Dendritic cell treated with granulocyte-macrophage colony-stimulating factor and Interleukin-4, amounts not matched to agents 40 ng/mL and 50 ng/mL, for 4 days (primary cell): ENCODE results near the gene SNX27.

ENCODE experiments used
- H3K27ac Mint-ChIP-seq: one replicate; pipeline ENCODE4 v1.8.0; 2022; ENCODE audit warnings: mild to moderate bottlenecking, mixed read lengths
- H3K27me3 Mint-ChIP-seq: one replicate; pipeline ENCODE4 v1.8.0; 2022; ENCODE audit warnings: mild to moderate bottlenecking, mixed read lengths
- H3K36me3 Mint-ChIP-seq: one replicate; pipeline ENCODE4 v1.8.0; 2022; ENCODE audit warnings: low read depth, mixed read lengths
- H3K4me1 Mint-ChIP-seq: one replicate; pipeline ENCODE4 v1.8.0; 2022; ENCODE audit warnings: low read depth, mixed read lengths
- H3K4me3 Mint-ChIP-seq: one replicate; pipeline ENCODE4 v1.8.0; 2022; ENCODE audit warnings: mild to moderate bottlenecking, moderate library complexity, mixed read lengths
- H3K9me3 Mint-ChIP-seq: one replicate; pipeline ENCODE4 v1.8.0; 2022; ENCODE audit warnings: mixed read lengths
- intact Hi-C: fragments of 100-400 bp; cut with micrococcal nuclease; formaldehyde crosslinking; loops from one replicate; pipeline ENCODE4 v1.15.0; 2022

Gene SNX27

DNA sequence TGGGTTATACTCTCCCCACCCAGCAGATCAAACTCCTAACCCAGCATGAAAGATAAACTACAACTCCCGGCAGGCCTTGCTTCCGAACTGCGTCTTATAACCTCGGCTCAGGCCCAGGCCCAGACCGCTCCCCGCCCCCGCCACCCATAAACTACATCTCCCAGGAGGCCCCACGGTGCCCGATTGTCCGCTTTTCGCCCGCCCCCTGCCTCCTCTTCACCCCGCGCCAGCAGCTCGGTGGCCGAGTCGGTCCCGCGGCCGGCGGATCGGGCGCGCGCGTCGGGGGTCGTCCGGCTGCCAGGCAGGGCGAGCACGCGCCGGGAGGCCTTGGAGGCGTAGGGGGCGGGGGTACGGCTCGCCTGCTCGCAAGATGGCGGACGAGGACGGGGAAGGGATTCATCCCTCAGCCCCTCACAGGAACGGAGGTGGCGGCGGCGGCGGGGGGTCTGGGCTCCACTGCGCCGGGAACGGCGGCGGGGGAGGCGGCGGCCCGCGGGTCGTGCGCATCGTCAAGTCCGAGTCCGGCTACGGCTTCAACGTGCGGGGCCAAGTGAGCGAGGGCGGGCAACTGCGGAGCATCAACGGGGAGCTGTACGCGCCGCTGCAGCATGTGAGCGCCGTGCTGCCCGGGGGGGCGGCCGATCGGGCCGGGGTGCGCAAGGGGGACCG, at the start of gene SNX27:
Gene SNX27 (plus strand): TSS at position 219 of the 669 bp plus-strand sequence. CDS start 152 bp downstream, at position 371.
- intact Hi-C loops = loop anchor here (2.0 to 10.0 kb wide), 2 partner anchors 53 to 71 kb away; partner anchors contain the start of gene TUFT1
- Mint-ChIP-seq H3K27me3 (peaks cover 2% of the 10 kb centered on the region), H3K4me3 (peak within 1 kb of the TSS; percentile 97), H3K36me3 (peaks cover 30% of the 10 kb centered on the region), H3K27ac (peak within 1 kb of the TSS; percentile 92), H3K4me1 (peaks cover 51% of the 10 kb centered on the region), H3K9me3 (no peaks in the 10 kb centered on the region)

DNA sequence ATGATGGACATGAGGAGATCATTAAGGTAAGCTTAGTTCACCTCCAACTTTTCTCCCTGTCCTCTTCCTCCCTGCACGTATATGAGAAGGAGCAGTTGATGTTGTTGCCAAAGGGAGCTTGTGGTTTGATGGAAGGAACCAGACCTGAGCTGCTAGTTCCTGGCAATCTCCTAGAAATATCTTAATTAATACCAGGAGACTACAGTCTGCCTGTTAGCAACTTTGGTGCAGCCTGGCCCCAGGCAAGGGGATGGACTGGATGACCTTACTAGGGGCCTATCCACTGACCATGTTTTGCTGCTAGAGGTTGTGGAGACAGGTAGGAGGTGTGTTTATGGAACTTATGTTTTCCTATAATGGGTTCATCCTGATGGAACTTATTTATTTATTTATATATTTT, 49.2 kb upstream of the SNX27 start:
- H3K9me3 Mint-ChIP-seq = no peaks in the 10 kb centered on the region
- intact Hi-C loops = no loop called here
- H3K4me3 Mint-ChIP-seq = no peak overlapping the region
- no peak overlapping the region for H3K27ac Mint-ChIP-seq
- H3K27me3 Mint-ChIP-seq = no peaks in the 10 kb centered on the region
- H3K4me1 Mint-ChIP-seq = peaks cover 13% of the 10 kb centered on the region
- peaks cover 7% of the 10 kb centered on the region for H3K36me3 Mint-ChIP-seq

DNA sequence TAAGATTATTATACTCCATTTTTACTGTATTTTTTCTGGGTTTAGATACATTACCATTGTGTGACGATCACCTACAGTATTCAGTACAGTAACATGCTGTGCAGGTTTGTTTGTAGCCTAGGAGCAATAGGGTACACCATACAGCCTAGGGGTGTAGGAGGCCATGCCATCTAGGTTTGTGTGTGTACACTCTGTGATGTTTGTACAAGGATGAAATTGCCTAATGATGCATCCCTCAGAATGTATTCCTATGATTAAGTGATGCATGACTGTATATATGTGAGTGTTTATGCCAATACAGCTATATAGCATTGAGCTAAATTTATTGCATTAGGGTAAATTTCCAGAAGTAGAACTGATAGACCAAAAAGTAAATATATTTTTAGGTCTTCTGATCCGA, 48.5 kb upstream of the SNX27 start:
- no peaks in the 10 kb centered on the region for H3K27me3 Mint-ChIP-seq
- intact Hi-C loops = no loop called here
- H3K4me3 Mint-ChIP-seq = no peak overlapping the region
- H3K9me3 Mint-ChIP-seq = no peaks in the 10 kb centered on the region
- H3K36me3 Mint-ChIP-seq = peaks cover 7% of the 10 kb centered on the region
- peaks cover 13% of the 10 kb centered on the region for H3K4me1 Mint-ChIP-seq
- H3K27ac Mint-ChIP-seq = no peak overlapping the region

DNA sequence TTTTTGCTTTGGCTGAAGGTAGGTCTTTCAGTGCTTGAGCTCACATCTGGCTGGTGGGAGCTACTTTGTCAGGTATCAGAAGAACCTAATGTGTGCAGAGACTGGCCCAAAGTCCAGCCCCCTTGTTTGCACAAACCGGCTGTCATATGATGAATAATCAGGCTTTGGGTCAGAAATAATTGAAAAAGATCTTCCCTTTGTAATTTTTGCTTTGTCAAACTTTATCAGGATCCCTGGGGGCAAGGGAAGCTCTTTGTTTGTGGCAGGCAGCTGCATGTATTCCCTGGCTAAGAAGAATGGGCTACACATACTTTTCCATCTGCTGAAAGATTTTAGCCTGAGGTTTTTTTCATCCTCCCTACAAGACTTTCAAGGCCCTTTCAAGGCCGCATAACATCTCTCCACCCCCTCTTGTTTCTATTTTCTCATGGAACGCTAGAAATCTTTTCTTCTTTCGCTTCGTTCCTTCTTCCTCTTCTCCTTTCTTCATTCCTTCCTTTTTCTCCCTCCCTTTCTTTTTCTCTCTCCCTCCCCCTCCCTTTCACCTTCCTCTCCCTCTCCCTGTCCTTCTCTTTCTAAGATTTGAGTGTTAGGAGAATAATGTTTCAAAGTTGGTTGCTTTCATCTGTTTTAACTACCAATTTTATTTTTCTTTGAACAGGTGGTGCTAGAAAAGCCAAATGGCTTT, 46.2 kb upstream of the SNX27 start:
- intact Hi-C loops = no loop called here
- Mint-ChIP-seq H3K27me3 (no peaks in the 10 kb centered on the region), H3K4me1 (peaks cover 6% of the 10 kb centered on the region), H3K36me3 (peaks cover 7% of the 10 kb centered on the region), H3K4me3 (no peak overlapping the region), H3K27ac (peak overlapping the region; percentile 6), H3K9me3 (no peaks in the 10 kb centered on the region)

DNA sequence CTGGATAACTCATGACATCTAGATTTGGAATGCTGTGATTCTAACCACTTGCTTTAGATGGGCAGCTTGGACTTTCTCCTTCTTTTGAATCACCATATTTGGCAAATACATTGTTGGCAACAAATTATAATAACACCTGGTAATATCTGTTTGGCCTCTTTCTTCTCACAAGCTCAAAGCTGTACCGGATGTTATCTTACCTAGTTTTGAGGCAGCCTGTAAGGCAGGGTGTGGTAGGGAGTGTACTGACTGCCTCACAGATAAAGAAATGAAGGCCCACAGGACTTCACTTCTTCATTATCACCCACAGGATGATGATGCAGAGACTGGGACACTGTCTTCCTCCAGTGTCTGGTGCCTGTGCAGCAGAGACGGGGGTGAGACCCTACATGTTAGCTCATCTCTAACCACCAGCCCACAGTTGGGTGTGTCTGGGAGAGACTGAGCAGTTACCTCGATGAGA, 43.2 kb upstream of the SNX27 start:
- H3K4me3 Mint-ChIP-seq = no peak overlapping the region
- intact Hi-C loops = no loop called here
- peaks cover 6% of the 10 kb centered on the region for H3K4me1 Mint-ChIP-seq

DNA sequence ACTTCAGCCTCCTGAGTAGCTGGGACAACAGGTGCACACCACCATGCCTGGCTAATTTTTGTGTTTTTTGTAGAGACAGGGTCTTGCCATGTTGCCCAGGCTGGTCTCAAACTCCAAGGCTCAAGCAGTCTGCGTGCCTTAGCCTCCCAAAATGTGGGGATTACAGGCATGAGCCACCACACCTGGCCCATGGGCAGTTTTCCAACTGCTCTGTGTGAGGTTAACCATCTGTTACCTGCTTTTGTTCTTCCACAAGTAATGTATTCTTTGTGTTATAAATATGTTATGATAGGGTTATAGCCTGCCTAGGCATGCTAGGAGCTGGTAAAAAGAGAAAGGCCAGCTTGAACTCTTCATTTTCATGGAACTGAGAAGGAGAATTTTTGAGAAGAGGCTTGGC, 41.0 kb upstream of the SNX27 start:
- Mint-ChIP-seq H3K27me3 (no peaks in the 10 kb centered on the region), H3K9me3 (no peaks in the 10 kb centered on the region), H3K27ac (no peak overlapping the region), H3K4me1 (peaks cover 16% of the 10 kb centered on the region), H3K4me3 (no peak overlapping the region), H3K36me3 (peaks cover 9% of the 10 kb centered on the region)
- intact Hi-C loops = no loop called here

More for the DNA sequence above, 43.2 kb upstream of the SNX27 start:
- H3K27me3 Mint-ChIP-seq = no peaks in the 10 kb centered on the region
- H3K27ac Mint-ChIP-seq = no peak overlapping the region
- H3K36me3 Mint-ChIP-seq = peaks cover 7% of the 10 kb centered on the region
- H3K9me3 Mint-ChIP-seq = no peaks in the 10 kb centered on the region

DNA sequence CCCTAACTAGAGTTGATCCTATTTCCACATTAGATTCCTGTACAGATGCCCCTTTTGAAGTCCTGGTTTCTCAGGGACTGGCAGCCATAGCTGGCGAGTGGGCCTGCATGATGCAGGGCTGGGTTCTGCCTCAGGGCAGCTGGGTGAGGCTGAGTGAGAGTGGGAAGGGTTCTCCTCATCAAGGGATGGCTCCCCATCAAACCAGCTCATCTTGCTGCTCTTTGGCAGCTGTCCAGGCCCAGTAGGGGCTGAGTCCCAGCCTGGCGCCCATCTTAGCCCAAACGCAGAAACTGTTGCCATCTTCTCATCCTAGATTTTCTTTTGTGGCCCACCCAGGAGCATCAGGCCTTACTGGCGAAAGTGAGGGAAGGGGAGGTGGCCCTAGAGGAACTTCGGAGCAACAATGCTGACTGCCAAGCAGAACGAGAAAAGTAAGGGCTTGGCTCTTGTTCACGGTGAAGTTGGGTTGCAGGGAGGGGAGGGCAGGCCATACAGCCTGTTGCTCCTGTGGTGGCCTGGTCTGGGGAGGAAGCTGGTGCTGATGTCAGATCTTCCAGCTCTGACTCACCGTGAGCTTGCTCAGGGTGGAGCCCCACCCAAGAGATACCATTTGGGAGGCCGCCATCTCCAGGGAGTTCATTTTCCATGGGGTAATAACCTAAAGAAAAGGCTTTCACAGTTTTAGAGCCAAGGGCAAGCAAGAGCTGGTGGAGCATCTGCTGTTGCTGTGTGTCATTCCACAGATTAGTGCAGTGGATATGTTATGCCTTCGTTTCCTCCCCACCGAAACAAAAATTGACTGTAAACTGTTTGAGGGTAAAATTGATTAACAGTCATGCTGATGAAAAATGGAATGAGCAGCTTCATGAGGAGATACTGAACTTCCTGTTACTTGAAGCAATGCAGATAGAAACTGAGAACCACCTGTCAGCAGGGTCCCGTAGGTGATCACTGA, 37.0 kb upstream of the SNX27 start:
- H3K4me1 Mint-ChIP-seq = peaks cover 12% of the 10 kb centered on the region
- H3K27me3 Mint-ChIP-seq = no peaks in the 10 kb centered on the region
- intact Hi-C loops = no loop called here
- no peaks in the 10 kb centered on the region for H3K9me3 Mint-ChIP-seq
- peaks cover 9% of the 10 kb centered on the region for H3K36me3 Mint-ChIP-seq
- H3K27ac Mint-ChIP-seq = no peak overlapping the region
- H3K4me3 Mint-ChIP-seq = no peak overlapping the region

DNA sequence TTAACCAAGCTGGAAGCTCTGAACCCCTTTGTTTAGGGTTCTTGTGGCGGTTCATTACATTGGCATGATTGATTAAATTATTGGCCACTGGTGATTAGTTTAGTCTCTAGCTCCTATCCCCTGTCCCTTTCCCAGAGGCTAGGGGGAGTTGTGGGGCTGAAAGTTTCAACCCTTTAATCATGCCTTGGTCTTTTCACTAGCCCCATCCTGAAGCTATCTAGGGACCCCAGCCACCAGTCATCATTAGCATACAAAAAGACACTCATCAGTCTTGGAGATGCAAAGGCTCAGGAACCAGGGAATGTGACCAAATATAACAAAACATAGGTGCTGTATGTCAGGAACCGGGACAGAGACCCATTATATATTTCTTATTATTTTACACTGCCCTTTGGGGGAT, 34.7 kb upstream of the SNX27 start:
- Mint-ChIP-seq H3K4me3 (no peak overlapping the region), H3K9me3 (no peaks in the 10 kb centered on the region), H3K27me3 (no peaks in the 10 kb centered on the region), H3K27ac (no peak overlapping the region), H3K36me3 (peaks cover 9% of the 10 kb centered on the region), H3K4me1 (peaks cover 12% of the 10 kb centered on the region)
- intact Hi-C loops = no loop called here

DNA sequence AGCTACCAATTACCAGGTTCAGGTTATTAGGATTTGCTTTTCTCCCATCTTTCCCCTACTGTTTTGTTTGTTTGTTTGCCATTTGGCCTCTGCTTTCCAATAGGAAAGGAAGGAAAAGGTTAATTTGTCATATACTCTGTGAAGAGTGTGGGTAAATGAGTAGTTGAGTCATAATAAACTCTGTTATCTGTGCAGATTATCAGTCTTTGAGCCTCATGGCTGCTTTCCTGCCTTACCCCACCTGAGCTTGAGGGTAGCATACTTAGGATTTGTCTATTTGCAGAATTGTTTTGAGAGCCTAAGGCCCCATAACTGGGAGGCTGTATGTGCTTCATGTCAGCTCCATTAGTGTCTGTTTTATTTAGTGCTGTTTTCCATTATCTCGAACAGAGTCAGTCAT, 32.9 kb upstream of the SNX27 start:
- intact Hi-C loops = no loop called here
- Mint-ChIP-seq H3K27me3 (no peaks in the 10 kb centered on the region), H3K36me3 (peaks cover 8% of the 10 kb centered on the region), H3K27ac (no peak overlapping the region), H3K9me3 (no peaks in the 10 kb centered on the region), H3K4me3 (no peak overlapping the region), H3K4me1 (peaks cover 12% of the 10 kb centered on the region)

DNA sequence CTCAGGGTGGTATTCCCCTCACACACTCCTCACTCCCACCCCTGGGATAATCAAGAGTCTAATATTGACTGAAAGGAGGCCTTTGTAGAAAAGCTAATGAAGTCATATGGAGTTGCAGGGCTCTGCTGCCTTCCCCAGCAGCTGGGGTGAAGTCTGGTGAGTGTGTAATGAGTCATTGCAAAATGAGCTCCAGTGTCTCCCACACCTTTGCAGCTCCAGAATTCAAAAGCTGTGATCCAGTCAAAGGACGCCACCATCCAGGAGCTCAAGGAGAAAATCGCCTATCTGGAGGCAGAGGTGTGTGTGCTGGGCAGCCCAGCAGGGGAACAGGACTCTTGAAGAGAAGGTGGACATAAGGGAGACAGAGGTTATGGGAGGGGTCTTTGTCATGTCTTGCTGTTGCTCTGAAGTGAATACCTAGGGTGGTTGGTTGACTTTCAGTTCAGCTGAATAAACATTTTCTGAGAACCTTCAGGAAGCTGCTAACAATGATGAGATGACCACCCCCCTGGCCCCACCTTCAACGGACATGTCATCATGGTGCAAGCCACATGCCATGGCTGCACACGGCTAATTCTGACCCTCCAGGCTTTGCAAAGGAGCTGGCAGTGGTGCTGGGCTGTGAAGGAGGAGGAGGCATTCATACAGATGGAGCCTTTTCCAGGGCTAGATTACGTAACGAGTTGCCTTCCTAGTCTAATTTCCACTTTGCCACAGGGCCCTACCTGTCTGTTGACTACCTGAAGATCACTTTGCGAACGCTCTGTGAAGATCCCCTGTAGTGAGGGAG, 32.2 kb upstream of the SNX27 start:
- peaks cover 6% of the 10 kb centered on the region for H3K4me1 Mint-ChIP-seq
- H3K27ac Mint-ChIP-seq = no peak overlapping the region
- H3K9me3 Mint-ChIP-seq = no peaks in the 10 kb centered on the region
- H3K4me3 Mint-ChIP-seq = no peak overlapping the region
- peaks cover 1% of the 10 kb centered on the region for H3K36me3 Mint-ChIP-seq
- intact Hi-C loops = no loop called here
- H3K27me3 Mint-ChIP-seq = no peaks in the 10 kb centered on the region

DNA sequence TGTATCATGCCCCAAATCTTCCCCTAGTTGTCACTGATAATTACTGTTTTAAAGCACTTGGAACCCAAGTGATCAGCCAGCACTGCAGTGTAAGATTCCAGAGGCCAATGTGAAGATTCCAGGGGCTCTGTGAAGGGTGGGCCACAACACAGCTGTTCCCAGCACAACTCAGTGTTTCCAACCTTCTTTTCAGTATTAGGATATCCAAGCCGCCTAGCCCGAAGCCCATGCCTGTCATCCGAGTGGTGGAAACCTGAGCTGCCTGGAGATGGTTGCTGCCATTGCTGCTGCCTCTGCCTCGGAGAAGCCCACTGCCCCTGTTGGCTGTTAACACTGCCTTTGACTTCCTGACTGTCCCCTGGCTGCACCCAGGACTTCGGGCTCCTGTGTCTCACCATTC, 30.4 kb upstream of the SNX27 start:
- Mint-ChIP-seq H3K9me3 (no peaks in the 10 kb centered on the region), H3K36me3 (no peaks in the 10 kb centered on the region), H3K4me1 (no peaks in the 10 kb centered on the region), H3K4me3 (no peak overlapping the region), H3K27ac (no peak overlapping the region), H3K27me3 (no peaks in the 10 kb centered on the region)
- intact Hi-C loops = no loop called here

DNA sequence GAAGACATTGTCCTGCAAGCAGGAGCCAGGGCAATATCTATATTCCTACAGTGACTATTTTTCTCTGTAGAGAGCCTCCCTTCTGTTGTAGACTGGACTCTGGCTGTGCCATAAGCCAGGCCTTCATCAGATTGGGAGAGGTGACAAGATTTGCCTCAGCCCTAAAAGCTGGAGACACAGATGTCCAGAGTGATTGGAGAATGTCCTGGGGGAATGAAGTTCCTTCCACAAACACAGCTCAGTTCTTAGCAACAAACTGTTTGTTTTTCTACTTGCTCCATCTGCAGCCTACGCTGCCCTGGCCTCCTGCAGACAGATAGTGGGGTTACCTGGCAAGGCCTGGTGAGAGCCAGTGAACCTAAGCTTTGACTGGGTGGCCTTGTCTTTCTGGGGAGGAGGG, 29.9 kb upstream of the SNX27 start:
- H3K27ac Mint-ChIP-seq = no peak overlapping the region
- H3K27me3 Mint-ChIP-seq = no peaks in the 10 kb centered on the region
- no peaks in the 10 kb centered on the region for H3K9me3 Mint-ChIP-seq
- H3K36me3 Mint-ChIP-seq = no peaks in the 10 kb centered on the region
- H3K4me3 Mint-ChIP-seq = no peak overlapping the region
- no peaks in the 10 kb centered on the region for H3K4me1 Mint-ChIP-seq
- intact Hi-C loops = no loop called here

DNA sequence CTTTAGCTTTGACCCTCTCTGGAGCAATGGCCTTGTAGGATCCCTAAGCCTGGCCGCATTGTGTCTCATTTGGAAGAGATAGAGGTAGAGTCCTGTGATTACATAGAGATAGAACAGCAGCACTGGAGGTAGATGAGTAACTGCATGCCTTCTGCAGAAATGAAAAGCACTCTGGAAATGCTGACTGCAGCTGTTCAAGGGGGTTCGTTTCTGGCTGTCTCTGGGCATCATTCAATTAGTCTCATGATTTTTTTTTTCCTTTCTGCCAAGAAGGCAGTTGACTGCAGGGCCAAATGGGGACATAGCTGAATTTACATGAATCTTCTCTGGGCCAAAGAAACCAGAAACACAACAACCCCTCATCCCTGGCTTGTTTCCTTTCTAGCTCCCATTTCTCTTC, 28.1 kb upstream of the SNX27 start:
- H3K36me3 Mint-ChIP-seq = no peaks in the 10 kb centered on the region
- intact Hi-C loops = no loop called here
- H3K27ac Mint-ChIP-seq = no peak overlapping the region
- no peaks in the 10 kb centered on the region for H3K9me3 Mint-ChIP-seq
- no peak overlapping the region for H3K4me3 Mint-ChIP-seq
- no peaks in the 10 kb centered on the region for H3K4me1 Mint-ChIP-seq
- H3K27me3 Mint-ChIP-seq = no peaks in the 10 kb centered on the region
